Endodermal cell (in vitro differentiated cells): ENCODE measurements around the gene RHOH. TPM values are rescaled to one million over a fixed set of nuclear protein-coding genes. Genes with fewer than 3 reads are reported as not detected.
"Not testable (repeated sequence)": the region's sequence is repeated elsewhere in the genome, so short reads cannot be mapped to it uniquely, and the experiment has no call there.

Experiments used
- DNase-seq: peaks from one replicate; pipeline ENCODE4 v3.0.0-alpha.2; 2017
- H3K27ac ChIP-seq: 2 replicates; pipeline ENCODE4 v1.5.1; 2013; ENCODE audit warnings: mild to moderate bottlenecking, low read depth, low read length, moderate library complexity
- H3K27me3 ChIP-seq: 2 replicates; pipeline ENCODE4 v1.6.1; 2013; ENCODE audit warnings: mild to moderate bottlenecking, low read length, moderate library complexity; ENCODE audit not compliant: insufficient read depth, control insufficient read depth, poor library complexity, severe bottlenecking
- H3K36me3 ChIP-seq: 2 replicates; pipeline ENCODE4 v1.7.0; 2013; ENCODE audit warnings: mild to moderate bottlenecking, low read length, moderate library complexity; ENCODE audit not compliant: control insufficient read depth, insufficient read depth
- H3K4me1 ChIP-seq: one replicate; pipeline ENCODE4 v1.7.0; 2013; ENCODE audit warnings: low read length; ENCODE audit not compliant: control insufficient read depth, insufficient read depth
- H3K4me3 ChIP-seq: 2 replicates; pipeline ENCODE4 v1.5.1; 2013; ENCODE audit warnings: mild to moderate bottlenecking, low read length, moderate library complexity
- H3K9ac ChIP-seq: 2 replicates; pipeline ENCODE4 v1.6.1; 2013; ENCODE audit warnings: mild to moderate bottlenecking, low read length, moderate library complexity; ENCODE audit not compliant: poor library complexity, severe bottlenecking; ENCODE audit errors: extremely low read depth
- H3K9me3 ChIP-seq: 2 replicates; pipeline ENCODE4 v1.6.1; 2013; ENCODE audit warnings: mild to moderate bottlenecking, low read length, moderate library complexity; ENCODE audit not compliant: control insufficient read depth
- H3K27ac Mint-ChIP-seq: 2 replicates; pipeline ENCODE4 v1.8.0; 2020; ENCODE audit warnings: mixed read lengths
- H3K27me3 Mint-ChIP-seq: 2 replicates; pipeline ENCODE4 v1.8.0; 2021; ENCODE audit warnings: mild to moderate bottlenecking, mixed read lengths; ENCODE audit not compliant: insufficient read depth
- H3K36me3 Mint-ChIP-seq: 2 replicates; pipeline ENCODE4 v1.8.0; 2020; ENCODE audit warnings: low read depth, mixed read lengths
- H3K4me1 Mint-ChIP-seq: 2 replicates; pipeline ENCODE4 v1.8.0; 2020; ENCODE audit warnings: mixed read lengths
- H3K4me3 Mint-ChIP-seq: 2 replicates; pipeline ENCODE4 v1.8.0; 2020; ENCODE audit warnings: mild to moderate bottlenecking, moderate library complexity, mixed read lengths
- H3K9me3 Mint-ChIP-seq: 2 replicates; pipeline ENCODE4 v1.8.0; 2020; ENCODE audit warnings: mild to moderate bottlenecking, mixed read lengths
- CTCF ChIP-seq: fragments of 200-600 bp; sonication (generic); conservative IDR thresholded peaks from 2 replicates; pipeline ENCODE4 v1.5.0; 2021; ENCODE audit warnings: antibody characterized with exemption, mild to moderate bottlenecking
- WGBS, 2 experiments: methylation state at CpG; one replicate each; pipeline versions ENCODE4 v1.1.5 to v1.1.7; 2013; ENCODE audit warnings: missing lambda C conversion rate in 2 of 2, mixed read lengths in 1 of 2; ENCODE audit not compliant: insufficient coverage in 1 of 2, insufficient read length in 1 of 2; 5-methylcytosine and 5-hydroxymethylcytosine counted together
- total RNA-seq, 2 donors: library from RNA; stranded (reverse); fragmentation: NEBNext Ultra II Directional in 1 of 2; extraction: Animal tissue kit (Norgen Biotek cat#: 25700) in 1 of 2; gene quantifications; 2 replicates in 1 of 2; 3 replicates in 1 of 2; pipeline ENCODE4 v1.2.1, GENCODE V29; 2021

The RHOH gene
- total RNA-seq, 2 donors from 2014 or later: 2.9 to 9.4 TPM

- Mint-ChIP-seq H3K27ac (no peak overlapping the region), H3K4me1 (peaks cover 6% of the 10 kb centered on the region), H3K36me3 (peaks cover 3% of the 10 kb centered on the region), H3K27me3 (peaks cover 3% of the 10 kb centered on the region), H3K4me3 (no peak overlapping the region), H3K9me3 (peaks cover 5% of the 10 kb centered on the region)
- Histone ChIP-seq H3K27ac (no peak overlapping the region), H3K36me3 (no peaks in the 10 kb centered on the region), H3K9ac (no peak overlapping the region), H3K27me3 (no peaks in the 10 kb centered on the region), H3K4me3 (no peak overlapping the region), H3K4me1 (no peaks in the 10 kb centered on the region), H3K9me3 (peaks cover 13% of the 10 kb centered on the region)
- no peak for DNase-seq
- no peak for TF ChIP-seq CTCF
- WGBS, 2 experiments: 91 to 95% methylated on average over 1 of the region's 1 CpG
Observed at GRCh38 chr4:40294339-40294738, 97.5 kb downstream of the RHOH start.

DNA sequence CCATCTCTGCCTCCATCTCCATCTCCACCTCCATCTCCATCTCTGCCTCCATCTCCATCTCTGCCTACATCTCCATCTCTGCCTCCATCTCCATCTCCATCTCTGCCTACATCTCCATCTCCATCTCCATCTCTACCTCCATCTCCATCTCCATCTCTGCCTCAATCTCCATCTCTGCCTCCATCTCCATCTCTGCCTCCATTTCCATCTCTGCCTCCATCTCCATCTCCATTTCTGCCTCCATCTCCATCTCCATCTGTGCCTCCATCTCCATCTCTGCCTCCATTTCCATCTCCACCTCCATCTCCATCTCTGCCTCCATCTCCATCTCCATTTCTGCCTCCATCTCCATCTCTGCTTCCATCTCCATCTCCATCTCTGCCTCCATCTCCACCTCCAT lies 98.2 kb downstream of the RHOH start:
- not testable (repeated sequence) for H3K36me3 ChIP-seq, H3K36me3 Mint-ChIP-seq, H3K27me3 Mint-ChIP-seq, H3K4me3 Mint-ChIP-seq, H3K9me3 Mint-ChIP-seq, DNase-seq, H3K4me1 ChIP-seq, H3K4me1 Mint-ChIP-seq, H3K27ac Mint-ChIP-seq, H3K27me3 ChIP-seq, H3K4me3 ChIP-seq, H3K27ac ChIP-seq, H3K9ac ChIP-seq
- H3K9me3 ChIP-seq: peaks cover 13% of the 10 kb centered on the region

DNA sequence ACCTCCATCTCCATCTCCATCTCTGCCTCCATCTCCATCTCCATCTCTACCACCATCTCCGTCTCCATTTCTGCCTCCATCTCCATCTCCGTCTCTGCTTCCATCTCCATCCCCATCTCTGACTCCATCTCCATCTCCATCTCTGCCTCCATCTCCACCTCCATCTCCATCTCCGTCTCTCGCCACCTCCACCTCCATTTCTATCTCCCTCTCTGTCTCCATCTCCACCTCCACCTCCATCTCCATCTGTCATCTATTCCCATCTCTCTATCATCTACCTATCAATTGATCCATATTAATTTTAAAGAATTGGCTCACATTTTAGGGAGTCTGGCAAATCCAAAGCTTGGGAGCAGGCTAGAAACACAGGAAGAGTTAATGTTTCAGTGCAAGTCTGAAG lies 98.7 kb downstream of the RHOH start:
- no peaks in the 10 kb centered on the region for H3K4me1 ChIP-seq
- H3K9me3 Mint-ChIP-seq: peaks cover 5% of the 10 kb centered on the region
- no peak overlapping the region for H3K4me3 Mint-ChIP-seq
- H3K36me3 ChIP-seq: no peaks in the 10 kb centered on the region
- no peak overlapping the region for H3K27ac ChIP-seq
- H3K4me1 Mint-ChIP-seq: peaks cover 3% of the 10 kb centered on the region
- no peak overlapping the region for H3K4me3 ChIP-seq
- no peak for DNase-seq
- H3K9ac ChIP-seq: no peak overlapping the region
- H3K27me3 Mint-ChIP-seq: peaks cover 3% of the 10 kb centered on the region
- H3K27me3 ChIP-seq: no peaks in the 10 kb centered on the region
- peaks cover 13% of the 10 kb centered on the region for H3K9me3 ChIP-seq
- H3K36me3 Mint-ChIP-seq: peaks cover 3% of the 10 kb centered on the region
- WGBS, 2 experiments: 95 to 100% methylated on average over 4 of the region's 4 CpGs
- TF ChIP-seq CTCF: no peak
- no peak overlapping the region for H3K27ac Mint-ChIP-seq

Other genes with a start within 250 kb of the RHOH start
- gene PDS5A, start 219.1 kb upstream of the RHOH start, total RNA-seq: 10 to 100 TPM; 88.2 to 98.6 TPM
- gene N4BP2, start 140.2 kb upstream of the RHOH start, total RNA-seq: 10 to 100 TPM; 37.1 to 44.0 TPM
- under 1 TPM in 1 of 2 donors, not detected in 1; 0.90 TPM for gene CHRNA9, start 138.3 kb downstream of the RHOH start, total RNA-seq